Vagina (tissue), 2 donors: ENCODE measurements around the gene RACK1.

ENCODE experiments used
- CTCF ChIP-seq, 3 experiments: fragments of 450-650 bp in 2 of 3; fragments of 200-600 bp in 1 of 3; sonication (generic) in 1 of 3; IDR thresholded peaks; one replicate each; pipeline ENCODE4 v1.5.1; 2017 to 2019; ENCODE audit warnings: antibody characterized with exemption in 3 of 3, mild to moderate bottlenecking in 2 of 3, moderate library complexity in 2 of 3
- POLR2A ChIP-seq, 2 donors: fragments of 450-650 bp; IDR thresholded peaks; one replicate each; pipeline ENCODE4 v1.6.1; 2017; ENCODE audit warnings: antibody characterized with exemption in 2 of 2, mild to moderate bottlenecking in 2 of 2, moderate library complexity in 2 of 2

- TF ChIP-seq CTCF (IDR thresholded peaks at IDR 0.05): no peak
- no peak for TF ChIP-seq POLR2A (IDR thresholded peaks at IDR 0.05)
Measured at GRCh38 chr5:181223729-181224389, 19.8 kb downstream of the RACK1 start.
